RWPE2 (cell line): ENCODE measurements around the gene MYO5A.
"Not testable (repeated sequence)": the region's sequence is repeated elsewhere in the genome, so short reads cannot be mapped to it uniquely, and the experiment has no call there.

Experiments used
- ATAC-seq: fragments of 200-7000 bp; cut with Tn5 transposase; 3 replicates; pipeline ENCODE4 v1.9.1; 2021; ENCODE audit warnings: low read depth
- DNase-seq: peaks from one replicate; pipeline ENCODE4 v3.0.0-alpha.2; 2020; ENCODE audit warnings: low spot score
- H3K27ac ChIP-seq: fragments of 450-650 bp; 2 replicates; pipeline ENCODE4 v1.5.1; 2017; ENCODE audit warnings: mild to moderate bottlenecking; ENCODE audit not compliant: poor library complexity, severe bottlenecking
- H3K27me3 ChIP-seq: fragments of 250-450 bp; sonication (Bioruptor Pico); 2 replicates; pipeline ENCODE4 v1.5.1; 2021; ENCODE audit warnings: mild to moderate bottlenecking, moderate library complexity; ENCODE audit not compliant: insufficient read depth, poor library complexity, severe bottlenecking
- H3K36me3 ChIP-seq: fragments of 250-450 bp; sonication (Bioruptor Pico); 2 replicates; pipeline ENCODE4 v1.5.1; 2020; ENCODE audit warnings: low read depth, mild to moderate bottlenecking, moderate library complexity
- H3K4me1 ChIP-seq: fragments of 250-450 bp; sonication (Bioruptor Pico); 2 replicates; pipeline ENCODE4 v1.5.1; 2021; ENCODE audit warnings: mild to moderate bottlenecking, moderate library complexity; ENCODE audit not compliant: insufficient read depth, poor library complexity, severe bottlenecking
- H3K4me3 ChIP-seq: fragments of 250-450 bp; sonication (Bioruptor Pico); 2 replicates; pipeline ENCODE4 v1.5.1; 2021; ENCODE audit warnings: mild to moderate bottlenecking, moderate library complexity; ENCODE audit not compliant: severe bottlenecking
- H3K9me3 ChIP-seq: fragments of 250-450 bp; sonication (Bioruptor Pico); 2 replicates; pipeline ENCODE4 v1.5.1; 2021; ENCODE audit warnings: mild to moderate bottlenecking, moderate library complexity; ENCODE audit not compliant: severe bottlenecking
- CTCF ChIP-seq: fragments of 450-650 bp; IDR thresholded peaks from one replicate; pipeline ENCODE4 v1.5.1; 2017; ENCODE audit warnings: mild to moderate bottlenecking, moderate library complexity; ENCODE audit not compliant: poor library complexity, severe bottlenecking

MYO5A gene

GRCh38 chr15:52515343-52515742 lies 13.3 kb downstream of the MYO5A start:
- no peak for TF ChIP-seq CTCF
- no peaks in the 10 kb centered on the region for H3K36me3 ChIP-seq
- H3K27me3 ChIP-seq: no peaks in the 10 kb centered on the region
- no peak overlapping the region for H3K4me3 ChIP-seq
- H3K4me1 ChIP-seq: peaks cover 8% of the 10 kb centered on the region
- DNase-seq (no peak), ATAC-seq (no peak)
- H3K27ac ChIP-seq: no peak overlapping the region
- H3K9me3 ChIP-seq: no peaks in the 10 kb centered on the region

- Histone ChIP-seq H3K4me3 (no peak overlapping the region), H3K27ac (no peak overlapping the region), H3K9me3 (no peaks in the 10 kb centered on the region), H3K36me3 (no peaks in the 10 kb centered on the region), H3K27me3 (no peaks in the 10 kb centered on the region), H3K4me1 (peaks cover 8% of the 10 kb centered on the region)
- DNase-seq: no peak
- peak; percentile 46 for ATAC-seq
- no peak for TF ChIP-seq CTCF
Measured at GRCh38 chr15:52514482-52514881, 14.2 kb downstream of the MYO5A start.

- H3K36me3 ChIP-seq, H3K4me1 ChIP-seq, H3K4me3 ChIP-seq, DNase-seq, H3K27me3 ChIP-seq, H3K9me3 ChIP-seq, H3K27ac ChIP-seq: not testable (repeated sequence)
- 0 out of 3 replicates have a peak, but pooled peaks have one; percentile 19 for ATAC-seq
Measured at GRCh38 chr15:52512869-52513268, 15.8 kb downstream of the MYO5A start.

- no peaks in the 10 kb centered on the region for H3K36me3 ChIP-seq
- ATAC-seq: no peak
- TF ChIP-seq CTCF: no peak
Measured at GRCh38 chr15:52511084-52511483, 17.6 kb downstream of the MYO5A start.

GRCh38 chr15:52509500-52510245 lies 19.0 kb downstream of the MYO5A start:
- H3K27ac ChIP-seq: no peak overlapping the region
- H3K9me3 ChIP-seq: no peaks in the 10 kb centered on the region
- H3K4me1 ChIP-seq: peaks cover 12% of the 10 kb centered on the region
- DNase-seq (no peak), ATAC-seq (no peak)
- no peak for TF ChIP-seq CTCF
- H3K36me3 ChIP-seq: no peaks in the 10 kb centered on the region
- no peak overlapping the region for H3K4me3 ChIP-seq
- H3K27me3 ChIP-seq: no peaks in the 10 kb centered on the region

More at GRCh38 chr15:52511084-52511483, 17.6 kb downstream of the MYO5A start:
- Histone ChIP-seq H3K4me3 (no peak overlapping the region), H3K4me1 (peaks cover 3% of the 10 kb centered on the region), H3K27me3 (no peaks in the 10 kb centered on the region), H3K9me3 (no peaks in the 10 kb centered on the region), H3K27ac (no peak overlapping the region)
- no peak for DNase-seq
